Ascending aorta (tissue), 2 donors: ENCODE measurements around the gene TMEM200B. TPM values are rescaled to one million over a fixed set of nuclear protein-coding genes. Genes with fewer than 3 reads are reported as not detected.

Source experiments
- DNase-seq, 2 donors: peaks; one replicate each; pipeline ENCODE4 v3.0.0-alpha.2; 2019; ENCODE audit warnings: low spot score in 2 of 2
- H3K27ac ChIP-seq, 2 donors: fragments of 200-600 bp; sonication (generic); one replicate each; pipeline ENCODE4 v1.5.1; 2016 to 2017; ENCODE audit warnings: mild to moderate bottlenecking in 1 of 2
- H3K27me3 ChIP-seq: fragments of 200-600 bp; sonication (generic); one replicate; pipeline ENCODE4 v1.5.1; 2017
- H3K36me3 ChIP-seq, 2 donors: fragments of 200-600 bp; sonication (generic); one replicate each; pipeline ENCODE4 v1.5.1; 2016
- H3K4me1 ChIP-seq, 2 donors: fragments of 200-600 bp; sonication (generic); one replicate each; pipeline ENCODE4 v1.5.1; 2016 to 2017; ENCODE audit warnings: mild to moderate bottlenecking in 1 of 2
- H3K4me3 ChIP-seq, 2 donors: fragments of 200-600 bp; sonication (generic); one replicate each; pipeline ENCODE4 v1.5.1; 2016 to 2017; ENCODE audit warnings: mild to moderate bottlenecking in 1 of 2
- H3K9me3 ChIP-seq, 2 donors: fragments of 200-600 bp; sonication (generic); one replicate each; pipeline ENCODE4 v1.5.1; 2016
- intact Hi-C: fragments of 100-400 bp; cut with DNase I; formaldehyde crosslinking; loops from one replicate; pipeline ENCODE4 v1.15.1; 2023
- total RNA-seq: library from RNA; depleted of rRNA; stranded (reverse); fragments of >200 nt; gene quantifications from one replicate; pipeline ENCODE4 v1.1.0, GENCODE V29; 2016
- TF ChIP-seq, protein P1 (sequence below), 3 experiments: fragments of 200-600 bp in 2 of 3; fragments of 450-650 bp in 1 of 3; sonication (generic) in 2 of 3; IDR thresholded peaks; one replicate each; pipeline ENCODE4 v1.5.1; 2016 to 2019; ENCODE audit warnings: antibody characterized with exemption in 3 of 3, mild to moderate bottlenecking in 1 of 3, moderate library complexity in 1 of 3

TMEM200B gene
- total RNA-seq, 1 donor from 2014 or later: 18.5 TPM

GRCh38 chr1:29167904-29168303 is 44.2 kb upstream of the TMEM200B start:
- no peak for DNase-seq
- Histone ChIP-seq H3K36me3 (peaks cover 18 to 45% of the 10 kb centered on the region in 2 donors), H3K4me1 (peaks cover 0 to 5% of the 10 kb centered on the region in 2 donors), H3K27me3 (no peaks in the 10 kb centered on the region), H3K4me3 (no peak overlapping the region), H3K9me3 (no peaks in the 10 kb centered on the region), H3K27ac (no peak overlapping the region)
- TF ChIP-seq, protein P1, sequence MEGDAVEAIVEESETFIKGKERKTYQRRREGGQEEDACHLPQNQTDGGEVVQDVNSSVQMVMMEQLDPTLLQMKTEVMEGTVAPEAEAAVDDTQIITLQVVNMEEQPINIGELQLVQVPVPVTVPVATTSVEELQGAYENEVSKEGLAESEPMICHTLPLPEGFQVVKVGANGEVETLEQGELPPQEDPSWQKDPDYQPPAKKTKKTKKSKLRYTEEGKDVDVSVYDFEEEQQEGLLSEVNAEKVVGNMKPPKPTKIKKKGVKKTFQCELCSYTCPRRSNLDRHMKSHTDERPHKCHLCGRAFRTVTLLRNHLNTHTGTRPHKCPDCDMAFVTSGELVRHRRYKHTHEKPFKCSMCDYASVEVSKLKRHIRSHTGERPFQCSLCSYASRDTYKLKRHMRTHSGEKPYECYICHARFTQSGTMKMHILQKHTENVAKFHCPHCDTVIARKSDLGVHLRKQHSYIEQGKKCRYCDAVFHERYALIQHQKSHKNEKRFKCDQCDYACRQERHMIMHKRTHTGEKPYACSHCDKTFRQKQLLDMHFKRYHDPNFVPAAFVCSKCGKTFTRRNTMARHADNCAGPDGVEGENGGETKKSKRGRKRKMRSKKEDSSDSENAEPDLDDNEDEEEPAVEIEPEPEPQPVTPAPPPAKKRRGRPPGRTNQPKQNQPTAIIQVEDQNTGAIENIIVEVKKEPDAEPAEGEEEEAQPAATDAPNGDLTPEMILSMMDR (IDR thresholded peaks at IDR 0.05): no peak
- intact Hi-C loops: no loop called here

GRCh38 chr1:29166291-29166878 is 42.7 kb upstream of the TMEM200B start:
- Histone ChIP-seq H3K4me3 (no peak overlapping the region), H3K27ac (no peak overlapping the region), H3K4me1 (peaks cover 0 to 9% of the 10 kb centered on the region in 2 donors), H3K9me3 (no peaks in the 10 kb centered on the region), H3K27me3 (no peaks in the 10 kb centered on the region), H3K36me3 (peaks cover 18 to 39% of the 10 kb centered on the region in 2 donors)
- intact Hi-C loops: no loop called here
- no peak for DNase-seq
- TF ChIP-seq, protein P1 (IDR thresholded peaks at IDR 0.05): no peak

GRCh38 chr1:29164588-29164987 is 40.9 kb upstream of the TMEM200B start:
- H3K4me1 ChIP-seq: peaks cover 0 to 4% of the 10 kb centered on the region in 2 donors

DNA sequence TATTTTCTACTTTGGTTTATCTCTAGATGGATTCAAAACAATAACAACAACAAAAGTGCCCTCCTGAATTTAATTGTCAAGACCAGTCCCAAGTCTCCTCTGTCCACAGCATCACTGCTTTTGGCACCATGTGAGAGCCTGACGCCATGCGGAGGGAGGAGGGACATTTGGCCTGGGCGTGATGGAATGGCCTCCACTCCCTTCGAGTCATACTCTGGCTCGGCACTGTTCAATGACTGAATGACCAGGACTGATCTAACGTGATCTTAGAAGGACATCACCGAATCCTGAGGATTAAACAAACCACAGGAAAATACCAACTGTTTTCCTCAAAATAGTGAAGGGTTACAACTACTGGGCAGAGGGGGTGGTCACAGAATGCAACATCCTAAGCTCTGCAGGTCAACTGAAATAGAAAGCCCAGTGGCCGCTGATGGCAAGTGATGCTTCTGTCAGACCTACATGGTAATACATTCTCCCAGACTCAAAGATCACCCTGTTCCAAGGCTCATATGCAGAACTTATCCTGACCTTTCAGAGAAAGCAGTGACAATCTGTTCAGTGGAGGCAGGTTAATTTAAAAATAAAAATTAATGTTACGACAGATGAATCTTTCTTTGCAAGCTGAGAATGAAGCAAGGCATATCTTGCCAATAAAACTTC is 38.9 kb upstream of the TMEM200B start:
- H3K4me3 ChIP-seq: no peak overlapping the region
- peaks cover 0 to 4% of the 10 kb centered on the region in 2 donors for H3K4me1 ChIP-seq
- intact Hi-C loops: no loop called here
- TF ChIP-seq, protein P1 (IDR thresholded peaks at IDR 0.05): no peak
- DNase-seq: peak in 1 of 2 donors; percentile 79
- no peak overlapping the region for H3K27ac ChIP-seq
- H3K36me3 ChIP-seq: peaks cover 41 to 55% of the 10 kb centered on the region in 2 donors
- H3K27me3 ChIP-seq: no peaks in the 10 kb centered on the region
- no peaks in the 10 kb centered on the region for H3K9me3 ChIP-seq

More at GRCh38 chr1:29164588-29164987, 40.9 kb upstream of the TMEM200B start:
- Histone ChIP-seq H3K4me3 (no peak overlapping the region), H3K27me3 (no peaks in the 10 kb centered on the region), H3K9me3 (no peaks in the 10 kb centered on the region), H3K36me3 (peaks cover 27 to 47% of the 10 kb centered on the region in 2 donors), H3K27ac (no peak overlapping the region)
- intact Hi-C loops: no loop called here
- TF ChIP-seq, protein P1 (IDR thresholded peaks at IDR 0.05): no peak
- DNase-seq: no peak

DNA sequence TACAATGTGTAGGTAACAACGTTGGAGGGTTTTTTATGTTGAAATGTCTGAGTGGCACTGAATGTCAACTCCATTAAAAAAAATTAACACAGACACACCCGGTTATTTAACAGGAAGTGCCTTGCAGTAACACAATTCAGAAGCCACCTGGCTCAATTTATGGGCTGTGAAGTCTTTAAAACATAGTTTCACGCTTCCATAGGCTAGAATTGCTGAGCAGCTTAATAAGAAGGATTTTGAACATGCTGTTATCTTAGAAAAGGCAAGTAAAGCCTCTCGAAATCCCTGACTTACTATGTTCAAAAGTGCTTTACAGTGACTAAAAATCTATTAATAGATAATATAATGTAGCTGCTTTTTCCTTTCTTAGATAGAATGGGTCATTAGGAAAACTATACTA is 38.3 kb upstream of the TMEM200B start:
- H3K36me3 ChIP-seq: peaks cover 43 to 55% of the 10 kb centered on the region in 2 donors
- peaks cover 0 to 5% of the 10 kb centered on the region in 2 donors for H3K4me1 ChIP-seq
- H3K4me3 ChIP-seq: no peak overlapping the region
- H3K27ac ChIP-seq: peak overlapping the region in 1 of 2 donors; percentile 12
- no peaks in the 10 kb centered on the region for H3K27me3 ChIP-seq
- DNase-seq: no peak
- TF ChIP-seq, protein P1 (IDR thresholded peaks at IDR 0.05): no peak
- intact Hi-C loops: no loop called here
- no peaks in the 10 kb centered on the region for H3K9me3 ChIP-seq
